GM12891 (cell line): ENCODE data around the gene GRWD1.

ENCODE experiments used
- POLR2A ChIP-seq: IDR thresholded peaks from 2 replicates; pipeline ENCODE4 v1.6.1; 2011; ENCODE audit warnings: low read depth, low read length, control low read depth
- POLR2AphosphoS5 ChIP-seq: IDR thresholded peaks from 2 replicates; pipeline ENCODE4 v1.6.1; 2011; ENCODE audit warnings: low read depth, low read length, control low read depth
- POU2F2 ChIP-seq: IDR thresholded peaks from 2 replicates; pipeline ENCODE4 v1.6.1; 2011; ENCODE audit warnings: low read depth, mild to moderate bottlenecking, control low read depth, low read length, moderate library complexity

DNA sequence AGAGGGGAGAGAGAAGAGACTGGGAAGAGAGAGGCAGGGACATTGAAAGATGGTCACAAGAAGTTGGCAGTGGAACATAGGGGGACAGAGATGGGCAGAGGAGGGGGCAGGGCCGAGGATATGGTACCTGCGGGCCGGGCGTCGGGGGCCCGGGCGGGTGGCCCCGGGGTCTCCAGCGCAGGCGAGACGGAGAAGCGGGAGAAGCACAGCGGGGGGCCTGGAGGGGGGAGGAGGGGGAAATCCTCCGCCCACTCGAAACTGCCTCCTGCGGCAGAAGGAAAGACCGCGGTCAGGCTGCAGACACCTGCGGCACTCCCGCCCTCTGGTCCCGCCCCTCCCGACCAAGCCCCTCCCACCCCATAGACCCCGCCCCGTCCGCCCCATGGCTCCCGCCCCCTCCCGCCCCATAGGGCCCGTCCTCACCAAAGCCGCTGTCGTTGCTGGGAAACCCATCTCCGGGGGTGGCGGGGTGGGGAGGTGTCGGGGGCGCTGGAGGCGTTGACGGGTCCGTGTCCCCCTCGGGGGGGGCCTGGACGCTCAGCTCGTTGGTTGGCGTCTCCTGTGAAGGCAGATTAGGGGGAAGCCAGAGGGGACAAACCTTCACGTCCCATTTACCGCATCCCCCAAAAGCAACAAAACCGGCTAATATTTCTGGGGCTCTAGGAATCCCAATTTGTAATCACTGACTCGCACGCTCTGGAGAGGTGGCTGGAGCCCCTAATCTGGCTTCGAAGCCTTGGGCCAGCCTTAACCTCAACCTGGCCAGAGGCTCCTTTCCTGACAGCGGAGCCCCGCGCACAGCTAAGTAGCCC is 45.4 kb downstream of the GRWD1 start:
- TF ChIP-seq POLR2A (no peak), POU2F2 (no peak), POLR2AphosphoS5 (no peak)
